BJ (cell line): ENCODE data around the gene ITPKA. TPM values are rescaled to one million over a fixed set of nuclear protein-coding genes. Genes with fewer than 3 reads are reported as not detected.

Source experiments
- CTCF ChIA-PET: fragments of 350-600 bp; formaldehyde crosslinking; extraction: SDS; loops from one replicate; lab custom pipeline; 2021; ENCODE audit warnings: antibody characterized with exemption, inconsistent platforms; lab: Yijun Ruan, JAX
- POLR2A ChIA-PET: fragments of 300-600 bp; sonication (Branson Sonifier 250); formaldehyde crosslinking; extraction: SDS; loops from one replicate; lab custom pipeline; 2021; ENCODE audit warnings: antibody characterized with exemption; lab: Charles Lee
- DNase-seq: peaks from one replicate; pipeline ENCODE4 v3.0.0-alpha.2; 2011; ENCODE audit warnings: low read depth
- H3K27me3 ChIP-seq: 2 replicates; pipeline ENCODE4 v1.6.0; 2011; ENCODE audit warnings: low read length; ENCODE audit not compliant: control insufficient read depth, insufficient read depth
- H3K36me3 ChIP-seq: 2 replicates; pipeline ENCODE4 v1.5.1; 2011; ENCODE audit warnings: low read length; ENCODE audit not compliant: control insufficient read depth, insufficient read depth
- H3K4me3 ChIP-seq: 2 replicates; pipeline ENCODE4 v1.5.1; 2011; ENCODE audit warnings: low read depth, mild to moderate bottlenecking, control low read depth, low read length
- CTCF ChIP-seq: IDR thresholded peaks from 2 replicates; pipeline ENCODE4 v1.5.1; 2011; ENCODE audit warnings: low read depth, mild to moderate bottlenecking, control low read depth, inconsistent platforms, low read length, moderate library complexity; ENCODE audit not compliant: insufficient read depth
- polyA plus RNA-seq: library from polyadenylated mRNA; depleted of rRNA; stranded (reverse); fragments of >200 nt; gene quantifications from 2 replicates; pipeline ENCODE4 v1.2.3, GENCODE V29; 2011; rRNA removed
- small RNA-seq: library from RNA; depleted of rRNA; stranded (forward); fragments of <200 nt; gene quantifications from one replicate; pipeline ENCODE3, GENCODE V24; 2012; ENCODE audit warnings: low replicate concordance, low read depth; ENCODE audit not compliant: insufficient read length

Gene ITPKA
- polyA plus RNA-seq, 1 experiment: 0.59 TPM

- no peak for DNase-seq
- Histone ChIP-seq H3K36me3 (no peaks in the 10 kb centered on the region), H3K27me3 (no peaks in the 10 kb centered on the region), H3K4me3 (no peak overlapping the region)
- ChIA-PET CTCF (interaction anchor here (2.4 kb wide), 1 partner anchor 12 kb away, joined by 12 read pairs; no protein-coding TSS in a partner anchor), POLR2A (interaction anchor here (1.0 kb wide), 1 partner anchor 23 kb away, joined by 9 read pairs; no protein-coding TSS in a partner anchor)
- TF ChIP-seq CTCF: no peak
Observed at GRCh38 chr15:41545218-41545617, 51.5 kb downstream of the ITPKA start.

- ChIA-PET POLR2A (no interaction called here), CTCF (interaction anchor here (1.1 to 1.2 kb wide), 2 partner anchors 11 to 38 kb away, joined by 3 read pairs; no protein-coding TSS in a partner anchor)
- no peak for TF ChIP-seq CTCF
- Histone ChIP-seq H3K36me3 (no peaks in the 10 kb centered on the region), H3K4me3 (no peak overlapping the region), H3K27me3 (no peaks in the 10 kb centered on the region)
- DNase-seq: peak; percentile 31
Observed at GRCh38 chr15:41546851-41547786, 53.4 kb downstream of the ITPKA start.

GRCh38 chr15:41550066-41550775, 56.5 kb downstream of the ITPKA start:
- H3K4me3 ChIP-seq: no peak overlapping the region
- CTCF ChIA-PET: no interaction called here
- no peak for DNase-seq
- no peak for TF ChIP-seq CTCF
- POLR2A ChIA-PET: no interaction called here
- no peaks in the 10 kb centered on the region for H3K27me3 ChIP-seq
- H3K36me3 ChIP-seq: no peaks in the 10 kb centered on the region

Small RNA genes lying within 50 kb of the gene (small RNA-seq; reads per million reads assigned to genes)
- not detected for gene RNU6-1169P

Other genes with a start within 250 kb of the ITPKA start
- gene OIP5, start 161.3 kb upstream of the ITPKA start, polyA plus RNA-seq: 4.0 and 5.6 TPM in 2 replicates
- gene NUSAP1, start 161.0 kb upstream of the ITPKA start, polyA plus RNA-seq: 77.4 and 102 TPM in 2 replicates
- gene NDUFAF1, start 91.4 kb upstream of the ITPKA start, polyA plus RNA-seq: 8.9 and 17.2 TPM in 2 replicates
- 22.6 and 27.2 TPM in 2 replicates for gene RTF1, start 76.8 kb upstream of the ITPKA start, polyA plus RNA-seq
- 0.09 and 0.11 TPM in 2 replicates for gene LTK, start 20.0 kb downstream of the ITPKA start, polyA plus RNA-seq
- gene RPAP1, start 50.4 kb downstream of the ITPKA start, polyA plus RNA-seq: 6.4 and 14.2 TPM in 2 replicates
- gene TYRO3, start 65.3 kb downstream of the ITPKA start, polyA plus RNA-seq: 13.5 and 18.8 TPM in 2 replicates
- gene MGA, start 166.5 kb downstream of the ITPKA start, polyA plus RNA-seq: 4.7 and 8.0 TPM in 2 replicates